Endodermal cell (in vitro differentiated cells): ENCODE measurements around the gene MED19. TPM values are rescaled to one million over a fixed set of nuclear protein-coding genes. Genes with fewer than 3 reads are reported as not detected.

ENCODE experiments used
- DNase-seq: peaks from one replicate; pipeline ENCODE4 v3.0.0-alpha.2; 2017
- H3K27ac ChIP-seq: 2 replicates; pipeline ENCODE4 v1.5.1; 2013; ENCODE audit warnings: mild to moderate bottlenecking, low read depth, low read length, moderate library complexity
- H3K27me3 ChIP-seq: 2 replicates; pipeline ENCODE4 v1.6.1; 2013; ENCODE audit warnings: mild to moderate bottlenecking, low read length, moderate library complexity; ENCODE audit not compliant: insufficient read depth, control insufficient read depth, poor library complexity, severe bottlenecking
- H3K36me3 ChIP-seq: 2 replicates; pipeline ENCODE4 v1.7.0; 2013; ENCODE audit warnings: mild to moderate bottlenecking, low read length, moderate library complexity; ENCODE audit not compliant: control insufficient read depth, insufficient read depth
- H3K4me1 ChIP-seq: one replicate; pipeline ENCODE4 v1.7.0; 2013; ENCODE audit warnings: low read length; ENCODE audit not compliant: control insufficient read depth, insufficient read depth
- H3K4me3 ChIP-seq: 2 replicates; pipeline ENCODE4 v1.5.1; 2013; ENCODE audit warnings: mild to moderate bottlenecking, low read length, moderate library complexity
- H3K9ac ChIP-seq: 2 replicates; pipeline ENCODE4 v1.6.1; 2013; ENCODE audit warnings: mild to moderate bottlenecking, low read length, moderate library complexity; ENCODE audit not compliant: poor library complexity, severe bottlenecking; ENCODE audit errors: extremely low read depth
- H3K9me3 ChIP-seq: 2 replicates; pipeline ENCODE4 v1.6.1; 2013; ENCODE audit warnings: mild to moderate bottlenecking, low read length, moderate library complexity; ENCODE audit not compliant: control insufficient read depth
- H3K27ac Mint-ChIP-seq: 2 replicates; pipeline ENCODE4 v1.8.0; 2020; ENCODE audit warnings: mixed read lengths
- H3K27me3 Mint-ChIP-seq: 2 replicates; pipeline ENCODE4 v1.8.0; 2021; ENCODE audit warnings: mild to moderate bottlenecking, mixed read lengths; ENCODE audit not compliant: insufficient read depth
- H3K36me3 Mint-ChIP-seq: 2 replicates; pipeline ENCODE4 v1.8.0; 2020; ENCODE audit warnings: low read depth, mixed read lengths
- H3K4me1 Mint-ChIP-seq: 2 replicates; pipeline ENCODE4 v1.8.0; 2020; ENCODE audit warnings: mixed read lengths
- H3K4me3 Mint-ChIP-seq: 2 replicates; pipeline ENCODE4 v1.8.0; 2020; ENCODE audit warnings: mild to moderate bottlenecking, moderate library complexity, mixed read lengths
- H3K9me3 Mint-ChIP-seq: 2 replicates; pipeline ENCODE4 v1.8.0; 2020; ENCODE audit warnings: mild to moderate bottlenecking, mixed read lengths
- WGBS, 2 experiments: methylation state at CpG; one replicate each; pipeline versions ENCODE4 v1.1.5 to v1.1.7; 2013; ENCODE audit warnings: missing lambda C conversion rate in 2 of 2, mixed read lengths in 1 of 2; ENCODE audit not compliant: insufficient coverage in 1 of 2, insufficient read length in 1 of 2; 5-methylcytosine and 5-hydroxymethylcytosine counted together
- total RNA-seq, 2 donors: library from RNA; stranded (reverse); fragmentation: NEBNext Ultra II Directional in 1 of 2; extraction: Animal tissue kit (Norgen Biotek cat#: 25700) in 1 of 2; gene quantifications; 2 replicates in 1 of 2; 3 replicates in 1 of 2; pipeline ENCODE4 v1.2.1, GENCODE V29; 2021
- TF ChIP-seq, protein P1 (sequence below): fragments of 200-600 bp; sonication (generic); conservative IDR thresholded peaks from 2 replicates; pipeline ENCODE4 v1.5.0; 2021; ENCODE audit warnings: antibody characterized with exemption, mild to moderate bottlenecking

Gene MED19
- total RNA-seq, 2 donors from 2014 or later: 18.5 TPM

DNA sequence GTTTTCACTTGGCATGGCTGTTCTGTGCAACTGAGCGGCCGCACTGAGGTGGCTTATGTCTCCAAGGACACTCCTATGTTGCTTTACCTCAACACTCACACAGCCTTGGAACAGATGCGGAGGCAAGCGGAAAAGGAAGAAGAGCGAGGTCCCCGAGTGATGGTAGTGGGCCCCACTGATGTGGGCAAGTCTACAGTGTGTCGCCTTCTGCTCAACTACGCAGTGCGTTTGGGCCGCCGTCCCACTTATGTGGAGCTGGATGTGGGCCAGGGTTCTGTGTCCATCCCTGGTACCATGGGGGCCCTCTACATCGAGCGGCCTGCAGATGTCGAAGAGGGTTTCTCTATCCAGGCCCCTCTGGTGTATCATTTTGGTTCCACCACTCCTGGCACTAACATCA lies 52.3 kb downstream of the MED19 start:
- H3K9ac ChIP-seq: no peak overlapping the region
- no peaks in the 10 kb centered on the region for H3K9me3 ChIP-seq
- Mint-ChIP-seq H3K36me3 (peaks cover 23% of the 10 kb centered on the region), H3K27ac (no peak overlapping the region), H3K4me3 (no peak overlapping the region), H3K9me3 (no peaks in the 10 kb centered on the region), H3K4me1 (peaks cover 4% of the 10 kb centered on the region), H3K27me3 (peaks cover 4% of the 10 kb centered on the region)
- peaks cover 25% of the 10 kb centered on the region for H3K36me3 ChIP-seq
- H3K27ac ChIP-seq: no peak overlapping the region
- WGBS, 2 experiments: 91 to 99% methylated on average over 12 to 14 of the region's 14 CpGs
- H3K4me1 ChIP-seq: no peaks in the 10 kb centered on the region
- DNase-seq: no peak
- TF ChIP-seq, protein P1, sequence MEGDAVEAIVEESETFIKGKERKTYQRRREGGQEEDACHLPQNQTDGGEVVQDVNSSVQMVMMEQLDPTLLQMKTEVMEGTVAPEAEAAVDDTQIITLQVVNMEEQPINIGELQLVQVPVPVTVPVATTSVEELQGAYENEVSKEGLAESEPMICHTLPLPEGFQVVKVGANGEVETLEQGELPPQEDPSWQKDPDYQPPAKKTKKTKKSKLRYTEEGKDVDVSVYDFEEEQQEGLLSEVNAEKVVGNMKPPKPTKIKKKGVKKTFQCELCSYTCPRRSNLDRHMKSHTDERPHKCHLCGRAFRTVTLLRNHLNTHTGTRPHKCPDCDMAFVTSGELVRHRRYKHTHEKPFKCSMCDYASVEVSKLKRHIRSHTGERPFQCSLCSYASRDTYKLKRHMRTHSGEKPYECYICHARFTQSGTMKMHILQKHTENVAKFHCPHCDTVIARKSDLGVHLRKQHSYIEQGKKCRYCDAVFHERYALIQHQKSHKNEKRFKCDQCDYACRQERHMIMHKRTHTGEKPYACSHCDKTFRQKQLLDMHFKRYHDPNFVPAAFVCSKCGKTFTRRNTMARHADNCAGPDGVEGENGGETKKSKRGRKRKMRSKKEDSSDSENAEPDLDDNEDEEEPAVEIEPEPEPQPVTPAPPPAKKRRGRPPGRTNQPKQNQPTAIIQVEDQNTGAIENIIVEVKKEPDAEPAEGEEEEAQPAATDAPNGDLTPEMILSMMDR: no peak
- H3K4me3 ChIP-seq: no peak overlapping the region
- no peaks in the 10 kb centered on the region for H3K27me3 ChIP-seq

- Histone ChIP-seq H3K9ac (peak overlapping the region; percentile 76), H3K27ac (no peak overlapping the region), H3K4me3 (peak overlapping the region; percentile 99), H3K36me3 (peaks cover 25% of the 10 kb centered on the region), H3K9me3 (no peaks in the 10 kb centered on the region), H3K4me1 (no peaks in the 10 kb centered on the region), H3K27me3 (no peaks in the 10 kb centered on the region)
- Mint-ChIP-seq H3K4me1 (peaks cover 7% of the 10 kb centered on the region), H3K9me3 (no peaks in the 10 kb centered on the region), H3K4me3 (peak overlapping the region; percentile 83), H3K27ac (peak overlapping the region; percentile 91), H3K27me3 (peaks cover 6% of the 10 kb centered on the region), H3K36me3 (peaks cover 23% of the 10 kb centered on the region)
- no peak for DNase-seq
- TF ChIP-seq, protein P1: no peak
- 0 to 2% methylated on average over 6 to 8 of the region's 8 CpGs for WGBS, 2 experiments
Measured at GRCh38 chr11:57658023-57658361, 54.0 kb downstream of the MED19 start.

- TF ChIP-seq, protein P1: no peak
- peak; percentile 100 for DNase-seq
- Histone ChIP-seq H3K9ac (peak within 1 kb of the TSS; percentile 76), H3K4me1 (no peaks in the 10 kb centered on the region), H3K27ac (no peak within 1 kb of the TSS), H3K4me3 (peak within 1 kb of the TSS; percentile 99), H3K9me3 (no peaks in the 10 kb centered on the region), H3K27me3 (no peaks in the 10 kb centered on the region), H3K36me3 (peaks cover 25% of the 10 kb centered on the region)
- peak within 1 kb of the TSS; percentile 91 for H3K27ac Mint-ChIP-seq
- peak within 1 kb of the TSS; percentile 83 for H3K4me3 Mint-ChIP-seq
- peaks cover 6% of the 10 kb centered on the region for H3K27me3 Mint-ChIP-seq
- peaks cover 23% of the 10 kb centered on the region for H3K36me3 Mint-ChIP-seq
- H3K9me3 Mint-ChIP-seq: no peaks in the 10 kb centered on the region
- WGBS, 2 experiments: 2 to 3% methylated on average over 29 to 45 of the region's 45 CpGs
- H3K4me1 Mint-ChIP-seq: peaks cover 8% of the 10 kb centered on the region
Measured at GRCh38 chr11:57657194-57658022, 54.6 kb downstream of the MED19 start, which contains the start of gene CLP1. CLP1 (plus strand) TSS chr11:57657762; CDS start chr11:57659477, 1,715 bp downstream.
